Measurements from ENCODE around the gene LONP2. TPM values are rescaled to one million over a fixed set of nuclear protein-coding genes. Genes with fewer than 3 reads are reported as not detected.

Gene LONP2
- total RNA-seq, 1 experiment from 2014 or later, result 46.8 TPM

- H3K36me3 ChIP-seq (ENCODE audit: control insufficient read depth in 1 of 2, insufficient read depth in 2 of 2, low read length in 2 of 2), result no peaks in the 10 kb centered on the region
- RAD21 ChIA-PET (ENCODE audit: low non-redundant PET in 1 of 2, low total read pairs in 2 of 2, uncharacterized antibody in 2 of 2, unreplicated experiment in 2 of 2), result no interaction called here
- no peaks in the 10 kb centered on the region for H4K20me1 ChIP-seq (ENCODE audit: insufficient read depth)
- no peaks in the 10 kb centered on the region for H3K4me1 ChIP-seq (ENCODE audit: control insufficient read depth in 1 of 2, insufficient read depth in 2 of 2, low read length in 2 of 2)
- no peak overlapping the region for H3K4me2 ChIP-seq (ENCODE audit: low read length)
- no peak overlapping the region for H2AFZ ChIP-seq (ENCODE audit: low read depth, low read length, poor library complexity, severe bottlenecking)
- intact Hi-C loops (cut with micrococcal nuclease), result no loop called here
- no peaks in the 10 kb centered on the region for H3K9me2 ChIP-seq (ENCODE audit: insufficient read depth)
- no TSS peak for BruUV-seq (replicated peaks)
- TF ChIP-seq POLR2A (IDR thresholded peaks at IDR 0.05; ENCODE audit: borderline replicate concordance, extremely low read depth, insufficient read depth, insufficient read length) (no peak), FOSL1 (IDR thresholded peaks at IDR 0.05; ENCODE audit: low read depth) (no peak), RAD21 (IDR thresholded peaks at IDR 0.05; ENCODE audit: low read depth) (no peak), SRF (IDR thresholded peaks at IDR 0.05; ENCODE audit: low read depth) (no peak), EZH2 (IDR thresholded peaks at IDR 0.05) (no peak), ELF1 (IDR thresholded peaks at IDR 0.05; ENCODE audit: borderline replicate concordance, low read depth) (no peak), ATF3 (IDR thresholded peaks at IDR 0.05) (no peak), ZFX (IDR thresholded peaks at IDR 0.05) (no peak), SIN3A (IDR thresholded peaks at IDR 0.05; ENCODE audit: low read depth) (no peak), YY1 (IDR thresholded peaks at IDR 0.05; ENCODE audit: extremely low read depth, insufficient replicate concordance, low read depth, low read length) (no peak), CBX3 (IDR thresholded peaks at IDR 0.05; ENCODE audit: low read depth) (no peak), REST (IDR thresholded peaks at IDR 0.05; ENCODE audit: low read depth) (no peak), ZNF274 (IDR thresholded peaks at IDR 0.05; ENCODE audit: low read depth, low read length) (no peak), POLR2AphosphoS5 (IDR thresholded peaks at IDR 0.05; ENCODE audit: low read depth, low read length) (no peak), EZH2phosphoT487 (IDR thresholded peaks at IDR 0.05; ENCODE audit: borderline replicate concordance) (no peak), CTCF (IDR thresholded peaks at IDR 0.05 in 2 of 3, conservative IDR thresholded peaks at IDR 0.05 in 1 of 3; ENCODE audit: borderline replicate concordance in 1 of 3, insufficient read depth in 1 of 3, low read depth in 2 of 3, low read length in 2 of 3) (no peak), JUND (IDR thresholded peaks at IDR 0.05) (no peak), MAX (IDR thresholded peaks at IDR 0.05) (no peak)
- DNase-seq (ENCODE audit: low read depth, low spot score), result no peak
- H3K4me3 ChIP-seq (replicated peaks in 1 of 2; ENCODE audit: low read depth in 1 of 2, low read length in 2 of 2), result no peak overlapping the region
- H3K27ac ChIP-seq (ENCODE audit: low read depth, low read length), result no peak overlapping the region
- POLR2A ChIA-PET, result no interaction called here
- H3K79me2 ChIP-seq (ENCODE audit: insufficient read depth, low read length), result no peaks in the 10 kb centered on the region
- H3K9me3 ChIP-seq (ENCODE audit: control insufficient read depth in 1 of 2, insufficient read depth in 1 of 2, low read depth in 1 of 2, low read length in 2 of 2), result no peaks in the 10 kb centered on the region
- no peaks in the 10 kb centered on the region for H3K27me3 ChIP-seq (ENCODE audit: insufficient read depth, low read length)
- H3K9ac ChIP-seq (ENCODE audit: low read length), result no peak overlapping the region
- CTCF ChIA-PET, result no interaction called here
- no peak for ATAC-seq
Measured at GRCh38 chr16:48235556-48236136, 8.5 kb upstream of the LONP2 start.

Measured in HCT116 (cell line).